H1 (cell line): ENCODE measurements around the gene DOLK. TPM values are rescaled to one million over a fixed set of nuclear protein-coding genes. Genes with fewer than 3 reads are reported as not detected.

Source experiments
- ASH2L ChIP-seq: fragments of 200-600, 300-600 bp; sonication (generic); IDR thresholded peaks from one replicate; pipeline ENCODE4 v1.7.1; 2017; ENCODE audit warnings: low read length
- BCL11A ChIP-seq, 2 experiments: IDR thresholded peaks; one replicate each; pipeline ENCODE4 v1.6.1; 2011; ENCODE audit warnings: low read depth in 2 of 2, low read length in 2 of 2, mild to moderate bottlenecking in 2 of 2
- BRCA1 ChIP-seq: IDR thresholded peaks from 2 replicates; pipeline ENCODE4 v1.6.1; 2012; ENCODE audit warnings: low read depth, low read length, improper control_type of control experiment
- CTBP2 ChIP-seq: IDR thresholded peaks from 2 replicates; pipeline ENCODE4 v1.7.0; 2011; ENCODE audit warnings: borderline replicate concordance, mild to moderate bottlenecking, moderate library complexity, mixed read lengths, low read length; ENCODE audit not compliant: insufficient read depth, insufficient read length
- EGR1 ChIP-seq: IDR thresholded peaks from 2 replicates; pipeline ENCODE4 v1.6.1; 2011; ENCODE audit warnings: low read depth, low read length, borderline replicate concordance
- GABPA ChIP-seq: IDR thresholded peaks from 2 replicates; pipeline ENCODE4 v1.6.1; 2011; ENCODE audit warnings: mild to moderate bottlenecking, low read length, moderate library complexity, borderline replicate concordance; ENCODE audit not compliant: insufficient read depth
- GTF2F1 ChIP-seq: IDR thresholded peaks from 2 replicates; pipeline ENCODE4 v1.6.1; 2012; ENCODE audit warnings: low read depth, low read length, improper control_type of control experiment, borderline replicate concordance
- KDM1A ChIP-seq: fragments of 200-600, 300-600 bp; sonication (generic); IDR thresholded peaks from 2 replicates; pipeline ENCODE4 v1.7.1; 2016; ENCODE audit warnings: mild to moderate bottlenecking, low read length, borderline replicate concordance
- KDM4A ChIP-seq: IDR thresholded peaks from one replicate; pipeline ENCODE4 v1.7.1; 2012; ENCODE audit warnings: low read depth, mild to moderate bottlenecking, moderate library complexity, low read length, inconsistent platforms; ENCODE audit not compliant: severe bottlenecking
- NRF1 ChIP-seq: IDR thresholded peaks from 2 replicates; pipeline ENCODE4 v1.6.1; 2011; ENCODE audit warnings: mild to moderate bottlenecking, low read depth, low read length, improper control_type of control experiment
- RBBP5 ChIP-seq: IDR thresholded peaks from 2 replicates; pipeline ENCODE4 v1.7.1; 2012; ENCODE audit warnings: low read depth, mild to moderate bottlenecking, inconsistent platforms, low read length, moderate library complexity, borderline replicate concordance
- RFX5 ChIP-seq: IDR thresholded peaks from 2 replicates; pipeline ENCODE4 v1.6.1; 2011; ENCODE audit warnings: low read depth, low read length, improper control_type of control experiment, borderline replicate concordance
- RNF2 ChIP-seq: fragments of 200-900, 300-1000 bp; sonication (generic); IDR thresholded peaks from 2 replicates; pipeline ENCODE4 v1.7.1; 2016; ENCODE audit warnings: borderline replicate concordance, low read depth, mild to moderate bottlenecking, antibody characterized with exemption, low read length; ENCODE audit not compliant: poor library complexity, severe bottlenecking; ENCODE audit errors: missing control alignments
- SIRT6 ChIP-seq: IDR thresholded peaks from one replicate; pipeline ENCODE4 v1.7.1; 2012; ENCODE audit warnings: low read length, inconsistent platforms
- SRF ChIP-seq: IDR thresholded peaks from 2 replicates; pipeline ENCODE4 v1.6.1; 2011; ENCODE audit warnings: mild to moderate bottlenecking, low read depth, low read length, moderate library complexity
- SUZ12 ChIP-seq: fragments of 200-600 bp; sonication (generic); IDR thresholded peaks from 2 replicates; pipeline ENCODE4 v1.6.1; 2012; ENCODE audit warnings: mild to moderate bottlenecking, inconsistent platforms, low read length, moderate library complexity, mixed read lengths
- TAF1 ChIP-seq: IDR thresholded peaks from 2 replicates; pipeline ENCODE4 v1.6.1; 2011; ENCODE audit warnings: mild to moderate bottlenecking, low read depth, low read length
- TAF7 ChIP-seq: optimal IDR thresholded peaks from 2 replicates; pipeline ENCODE3; 2011; ENCODE audit warnings: low read depth, mild to moderate bottlenecking, inconsistent platforms, low read length, moderate library complexity, borderline replicate concordance
- TEAD4 ChIP-seq: IDR thresholded peaks from 2 replicates; pipeline ENCODE4 v1.6.1; 2012; ENCODE audit warnings: low read depth, low read length, inconsistent platforms, mixed read lengths
- polyA plus RNA-seq, 7 experiments: library from polyadenylated mRNA; depleted of rRNA in 3 of 7; stranded (reverse) in 5 of 7; unstranded in 2 of 7; fragments of >200 nt in 5 of 7; fragments of 200-250 nt in 2 of 7; gene quantifications; 1 replicate in 5 of 7; 2 replicates in 1 of 7; 4 replicates in 1 of 7; pipeline versions ENCODE4 v1.2.1 to v1.2.3, GENCODE V29; 2011 to 2013; ENCODE audit warnings: missing spikeins in 2 of 7, mixed read lengths in 2 of 7
- total RNA-seq: library from RNA; stranded (reverse); fragmentation: NEBNext Ultra II Directional; extraction: Animal tissue kit (Norgen Biotek cat#: 25700); gene quantifications from 2 replicates; pipeline ENCODE4 v1.2.1, GENCODE V29; 2021
- TF ChIP-seq, protein P1 (sequence below), 3 experiments: IDR thresholded peaks; 1 replicate in 2 of 3; 2 replicates in 1 of 3; pipeline versions ENCODE4 v1.5.1 to v1.6.1; 2011; ENCODE audit warnings: low read length in 3 of 3, mild to moderate bottlenecking in 3 of 3, inconsistent platforms in 2 of 3, low read depth in 1 of 3, moderate library complexity in 1 of 3; ENCODE audit not compliant: insufficient read depth in 1 of 3; ENCODE audit errors: control extremely low read depth in 1 of 3
- TF ChIP-seq, protein P2 (sequence below): IDR thresholded peaks from 2 replicates; pipeline ENCODE4 v1.6.1; 2011; ENCODE audit warnings: low read depth, mild to moderate bottlenecking, low read length; ENCODE audit not compliant: insufficient read depth

The DOLK gene
- total and polyA plus RNA-seq, 2 of the 8 experiments (the other 6 are each of a cell fraction or from before 2014, with no cell fraction given): 17.2 to 44.3 TPM

DNA sequence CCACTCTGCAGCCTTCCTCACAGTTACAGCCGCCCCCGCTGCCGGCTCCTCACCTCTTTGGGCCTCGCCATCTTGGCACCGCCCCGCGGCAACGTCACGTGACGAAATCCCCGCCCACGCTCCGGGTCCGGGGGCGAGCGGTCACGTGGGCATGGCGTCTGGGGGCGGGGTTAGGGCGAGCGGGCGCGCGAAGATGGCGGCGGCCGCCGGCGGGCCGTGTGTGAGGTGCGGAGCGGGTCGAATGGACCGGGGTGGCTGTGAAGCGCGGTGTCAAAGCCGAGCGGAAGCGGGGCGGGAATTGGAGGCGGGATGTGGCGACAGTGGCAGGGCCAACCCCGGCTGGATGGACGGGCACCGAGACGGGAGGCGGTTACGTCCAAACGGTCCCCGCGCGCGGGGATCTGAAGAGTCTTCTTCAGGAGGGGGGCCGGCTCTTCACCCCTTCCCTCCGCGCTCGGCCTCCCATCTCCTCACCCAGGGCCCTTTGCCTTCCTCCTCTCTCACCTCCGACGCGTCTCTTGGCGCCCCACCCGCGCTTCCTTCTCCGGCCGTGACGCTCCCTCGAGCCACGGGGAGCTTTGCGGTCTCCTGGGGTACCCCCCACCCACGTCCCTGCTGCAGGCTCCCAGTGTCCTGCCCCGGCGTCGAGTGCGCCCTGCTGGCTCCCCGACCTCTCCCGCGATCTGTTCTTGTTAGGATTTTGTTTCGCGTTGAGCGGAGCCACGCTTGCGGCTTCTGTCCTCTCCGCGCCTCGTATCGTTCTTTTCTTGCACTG is at the start of gene DOLK, which contains the start of gene NUP188 (continued):
- TF ChIP-seq, protein P1, sequence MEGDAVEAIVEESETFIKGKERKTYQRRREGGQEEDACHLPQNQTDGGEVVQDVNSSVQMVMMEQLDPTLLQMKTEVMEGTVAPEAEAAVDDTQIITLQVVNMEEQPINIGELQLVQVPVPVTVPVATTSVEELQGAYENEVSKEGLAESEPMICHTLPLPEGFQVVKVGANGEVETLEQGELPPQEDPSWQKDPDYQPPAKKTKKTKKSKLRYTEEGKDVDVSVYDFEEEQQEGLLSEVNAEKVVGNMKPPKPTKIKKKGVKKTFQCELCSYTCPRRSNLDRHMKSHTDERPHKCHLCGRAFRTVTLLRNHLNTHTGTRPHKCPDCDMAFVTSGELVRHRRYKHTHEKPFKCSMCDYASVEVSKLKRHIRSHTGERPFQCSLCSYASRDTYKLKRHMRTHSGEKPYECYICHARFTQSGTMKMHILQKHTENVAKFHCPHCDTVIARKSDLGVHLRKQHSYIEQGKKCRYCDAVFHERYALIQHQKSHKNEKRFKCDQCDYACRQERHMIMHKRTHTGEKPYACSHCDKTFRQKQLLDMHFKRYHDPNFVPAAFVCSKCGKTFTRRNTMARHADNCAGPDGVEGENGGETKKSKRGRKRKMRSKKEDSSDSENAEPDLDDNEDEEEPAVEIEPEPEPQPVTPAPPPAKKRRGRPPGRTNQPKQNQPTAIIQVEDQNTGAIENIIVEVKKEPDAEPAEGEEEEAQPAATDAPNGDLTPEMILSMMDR (IDR thresholded peaks at IDR 0.05; ENCODE audit: control extremely low read depth in 1 of 3, insufficient read depth in 1 of 3, low read depth in 1 of 3, low read length in 3 of 3): no peak
- TF ChIP-seq NRF1: no peak
- TF ChIP-seq BRCA1: no peak
- TF ChIP-seq GABPA: no peak
- TF ChIP-seq KDM4A: peak; percentile 88
- no peak for TF ChIP-seq SIRT6
- peak; percentile 93 for TF ChIP-seq RBBP5
- no peak for TF ChIP-seq SRF
- TF ChIP-seq, protein P2, sequence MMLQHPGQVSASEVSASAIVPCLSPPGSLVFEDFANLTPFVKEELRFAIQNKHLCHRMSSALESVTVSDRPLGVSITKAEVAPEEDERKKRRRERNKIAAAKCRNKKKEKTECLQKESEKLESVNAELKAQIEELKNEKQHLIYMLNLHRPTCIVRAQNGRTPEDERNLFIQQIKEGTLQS: peak; percentile 97
- TF ChIP-seq ASH2L: peak; percentile 65
- TF ChIP-seq GTF2F1: peak; percentile 77
- no peak for TF ChIP-seq CTBP2
- TF ChIP-seq RNF2: no peak
- TF ChIP-seq TAF7: peak; percentile 94
- TF ChIP-seq KDM1A: no peak
- peak; percentile 97 for TF ChIP-seq TAF1
- no peak for TF ChIP-seq RFX5
- no peak for TF ChIP-seq SUZ12
- no peak for TF ChIP-seq BCL11A (IDR thresholded peaks at IDR 0.05; ENCODE audit: low read depth in 2 of 2, low read length in 2 of 2)
- no peak for TF ChIP-seq TEAD4
- peak; percentile 100 for TF ChIP-seq EGR1
